NCI-H2107 treated with DMSO at 0.1 percent for 48 hours (cell line): ENCODE measurements around the gene VWCE.

Experiments
- DNase-seq: peaks from one replicate; lab custom pipeline; 2025; ENCODE audit not compliant: unreplicated experiment; lab: John Stamatoyannopoulos, UW

VWCE gene

GRCh38 chr11:61281581-61282250, 13.4 kb downstream of the VWCE start:
- DNase-seq: no peak

- DNase-seq: no peak
Observed at GRCh38 chr11:61280883-61281580, 14.1 kb downstream of the VWCE start.

GRCh38 chr11:61279934-61280659, 15.0 kb downstream of the VWCE start:
- no peak for DNase-seq

- no peak for DNase-seq
Observed at GRCh38 chr11:61278001-61278470, 17.1 kb downstream of the VWCE start.

- DNase-seq: no peak
Observed at GRCh38 chr11:61277186-61278000, 17.7 kb downstream of the VWCE start.

GRCh38 chr11:61275191-61275590, 19.9 kb downstream of the VWCE start:
- no peak for DNase-seq

- no peak for DNase-seq
Observed at GRCh38 chr11:61274084-61274483, 21.0 kb downstream of the VWCE start.

GRCh38 chr11:61273178-61274078, 21.7 kb downstream of the VWCE start:
- peak; percentile 40 for DNase-seq

GRCh38 chr11:61272731-61273130, 22.4 kb downstream of the VWCE start:
- DNase-seq: no peak

GRCh38 chr11:61270354-61271076, 24.6 kb downstream of the VWCE start:
- no peak for DNase-seq

GRCh38 chr11:61268588-61269250, 26.4 kb downstream of the VWCE start:
- DNase-seq: no peak

- DNase-seq: no peak
Observed at GRCh38 chr11:61267437-61267841, 27.7 kb downstream of the VWCE start.

- no peak for DNase-seq
Observed at GRCh38 chr11:61266602-61267001, 28.5 kb downstream of the VWCE start.

- DNase-seq: no peak
Observed at GRCh38 chr11:61265357-61265756, 29.8 kb downstream of the VWCE start.

GRCh38 chr11:61264795-61265194, 30.3 kb downstream of the VWCE start:
- DNase-seq: no peak

- no peak for DNase-seq
Observed at GRCh38 chr11:61264371-61264770, 30.7 kb downstream of the VWCE start.

GRCh38 chr11:61259363-61259762, 35.8 kb downstream of the VWCE start:
- DNase-seq: no peak

GRCh38 chr11:61258546-61258945, 36.6 kb downstream of the VWCE start:
- no peak for DNase-seq
